GM18507 (cell line): ENCODE results near the gene MRPL58.
"Not testable (repeated sequence)": the region's sequence is repeated elsewhere in the genome, so short reads cannot be mapped to it uniquely, and the experiment has no call there.

Source experiments
- DNase-seq: peaks from one replicate; pipeline ENCODE4 v3.0.0; 2011; ENCODE audit warnings: low read depth; ENCODE audit not compliant: insufficient read length; ENCODE audit errors: extremely low spot score
- FAIRE-seq: peaks from 2 replicates; lab custom pipeline; 2011; peaks lifted over from hg19 to GRCh38; lab: Jason Lieb, UNC

MRPL58 gene

GRCh38 chr17:75012346-75013091, at the start of gene MRPL58:
Gene MRPL58 (plus strand): TSS chr17:75012670. CDS start chr17:75012687, 17 bp downstream.
- DNase-seq (peak; percentile 91), FAIRE-seq (peak; percentile 73)

- DNase-seq (no peak), FAIRE-seq (no peak)
Measured at GRCh38 chr17:74963656-74964055, 48.8 kb upstream of the MRPL58 start.

- FAIRE-seq (no peak), DNase-seq (no peak)
Measured at GRCh38 chr17:74964246-74964761, 48.2 kb upstream of the MRPL58 start.

- FAIRE-seq (no peak), DNase-seq (no peak)
Measured at GRCh38 chr17:74964988-74965622, 47.4 kb upstream of the MRPL58 start.

GRCh38 chr17:74968361-74968780, 44.1 kb upstream of the MRPL58 start:
- no peak for DNase-seq

GRCh38 chr17:74969501-74969900, 43.0 kb upstream of the MRPL58 start:
- FAIRE-seq = not testable (repeated sequence)

More at GRCh38 chr17:74968361-74968780, 44.1 kb upstream of the MRPL58 start:
- FAIRE-seq = no peak

GRCh38 chr17:74970395-74970794, 42.1 kb upstream of the MRPL58 start:
- FAIRE-seq = no peak
- DNase-seq = no peak

More at GRCh38 chr17:74969501-74969900, 43.0 kb upstream of the MRPL58 start:
- not testable (repeated sequence) for DNase-seq

GRCh38 chr17:74971069-74971841, 41.2 kb upstream of the MRPL58 start:
- FAIRE-seq (no peak), DNase-seq (no peak)

GRCh38 chr17:74971842-74972106, 40.7 kb upstream of the MRPL58 start:
- no peak for FAIRE-seq

GRCh38 chr17:74972107-74972972, 40.1 kb upstream of the MRPL58 start, which contains the start of gene HID1:
Gene HID1 (minus strand): TSS chr17:74972759. CDS start chr17:74972656, 103 bp downstream.
- DNase-seq = peak; percentile 62
- FAIRE-seq = no peak

More at GRCh38 chr17:74971842-74972106, 40.7 kb upstream of the MRPL58 start:
- no peak for DNase-seq

- FAIRE-seq (no peak), DNase-seq (no peak)
Measured at GRCh38 chr17:74972973-74973328, 39.5 kb upstream of the MRPL58 start.

GRCh38 chr17:74975943-74976342, 36.5 kb upstream of the MRPL58 start:
- no peak for DNase-seq
- no peak for FAIRE-seq

- no peak for DNase-seq
- no peak for FAIRE-seq
Measured at GRCh38 chr17:74977802-74978201, 34.7 kb upstream of the MRPL58 start.

GRCh38 chr17:74978240-74978639, 34.2 kb upstream of the MRPL58 start:
- DNase-seq = no peak
- FAIRE-seq = no peak

GRCh38 chr17:74979408-74980146, 32.9 kb upstream of the MRPL58 start:
- FAIRE-seq = no peak
- no peak for DNase-seq

- DNase-seq (no peak), FAIRE-seq (no peak)
Measured at GRCh38 chr17:74981318-74981978, 31.0 kb upstream of the MRPL58 start.

GRCh38 chr17:74981979-74982662, 30.3 kb upstream of the MRPL58 start:
- peak; percentile 29 for FAIRE-seq

More at GRCh38 chr17:74981979-74982662, 30.3 kb upstream of the MRPL58 start:
- DNase-seq = peak; percentile 52
